ENCODE measurements around the gene SH2D1A.

The SH2D1A gene

DNA sequence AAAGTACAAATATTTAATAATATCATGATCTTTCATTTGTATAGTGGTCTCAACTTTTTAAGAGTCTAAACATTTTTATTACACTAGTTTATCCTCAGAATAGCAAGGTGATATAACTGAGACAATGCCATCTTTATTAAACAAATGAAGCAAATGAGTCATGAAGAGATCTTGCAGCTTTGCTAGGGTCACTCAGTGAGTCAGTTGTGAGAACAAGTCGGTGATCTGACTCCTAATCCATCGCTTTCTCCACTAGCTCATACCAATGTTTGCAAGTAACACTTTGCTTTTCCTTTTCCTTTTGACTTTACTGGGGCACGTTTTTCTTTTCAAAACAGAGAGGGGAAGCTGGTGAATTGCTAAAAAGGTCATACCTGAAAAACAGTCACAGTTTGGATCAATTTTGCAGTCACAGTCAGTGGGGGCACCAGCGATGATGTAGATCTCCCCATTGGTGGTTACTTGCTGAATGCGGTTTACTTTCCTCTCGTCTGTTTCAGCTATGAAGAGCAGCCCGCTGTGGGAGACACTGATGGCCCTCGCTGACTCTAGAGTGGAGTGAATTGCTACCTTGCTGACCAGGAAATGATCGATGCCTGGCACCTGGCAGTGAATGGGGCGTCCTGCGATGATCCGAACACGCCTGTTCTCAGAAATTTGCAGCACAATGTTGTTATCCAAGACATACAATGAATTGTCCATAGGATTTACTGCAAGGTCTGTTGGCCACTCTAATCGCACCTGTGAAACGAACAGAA lies 75.7 kb downstream of the SH2D1A start:
- DNase-seq (ENCODE audit: low spot score): no peak
